ENCODE results near the gene ERVH48-1.
"Not testable (repeated sequence)": the region's sequence is repeated elsewhere in the genome, so short reads cannot be mapped to it uniquely, and the experiment has no call there.

The ERVH48-1 gene

DNA sequence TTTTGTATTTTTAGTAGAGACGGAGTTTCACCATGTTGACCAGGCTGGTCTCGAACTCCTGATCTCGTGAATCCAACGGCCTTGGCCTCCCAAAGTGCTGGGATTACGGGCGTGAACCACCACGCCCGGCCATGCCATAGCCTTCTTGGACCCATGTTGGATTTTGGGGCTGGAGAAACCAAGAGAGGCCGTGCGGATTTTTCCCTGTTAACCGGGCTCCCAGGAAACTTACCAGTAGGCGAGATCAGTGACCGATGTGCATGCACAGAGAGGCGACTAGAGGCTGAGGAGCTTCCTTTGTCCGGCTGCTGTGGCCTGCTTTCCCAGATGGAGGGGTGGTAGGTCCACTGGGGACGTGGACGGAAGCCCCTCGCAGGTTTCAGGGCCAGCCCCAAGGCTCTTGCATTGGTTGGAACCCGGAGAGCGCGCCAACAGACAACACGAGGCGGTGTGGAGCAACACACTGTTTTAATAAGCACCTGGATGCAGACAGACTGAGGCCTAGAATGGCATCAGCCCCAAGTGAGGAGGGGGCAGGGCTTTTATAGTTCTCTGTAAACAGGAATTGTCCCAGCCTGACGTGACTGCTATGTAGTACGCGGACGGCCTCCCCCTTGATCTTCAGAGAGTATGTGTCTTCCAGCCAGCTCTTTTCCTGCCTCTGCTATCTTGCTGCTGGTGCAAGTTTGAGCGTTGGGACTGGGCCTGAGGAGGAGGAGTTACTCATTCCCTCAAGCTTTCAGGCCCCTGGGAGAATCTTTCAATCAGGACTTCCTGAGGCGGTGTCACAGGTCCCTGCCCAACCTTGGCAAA lies at the start of gene ERVH48-1:
Gene ERVH48-1 (minus strand): TSS at position 517 of the 813 bp plus-strand sequence. CDS start 6,624 bp downstream, outside the sequence.
- no peak for DNase-seq (ENCODE audit: low read depth, low spot score)

DNA sequence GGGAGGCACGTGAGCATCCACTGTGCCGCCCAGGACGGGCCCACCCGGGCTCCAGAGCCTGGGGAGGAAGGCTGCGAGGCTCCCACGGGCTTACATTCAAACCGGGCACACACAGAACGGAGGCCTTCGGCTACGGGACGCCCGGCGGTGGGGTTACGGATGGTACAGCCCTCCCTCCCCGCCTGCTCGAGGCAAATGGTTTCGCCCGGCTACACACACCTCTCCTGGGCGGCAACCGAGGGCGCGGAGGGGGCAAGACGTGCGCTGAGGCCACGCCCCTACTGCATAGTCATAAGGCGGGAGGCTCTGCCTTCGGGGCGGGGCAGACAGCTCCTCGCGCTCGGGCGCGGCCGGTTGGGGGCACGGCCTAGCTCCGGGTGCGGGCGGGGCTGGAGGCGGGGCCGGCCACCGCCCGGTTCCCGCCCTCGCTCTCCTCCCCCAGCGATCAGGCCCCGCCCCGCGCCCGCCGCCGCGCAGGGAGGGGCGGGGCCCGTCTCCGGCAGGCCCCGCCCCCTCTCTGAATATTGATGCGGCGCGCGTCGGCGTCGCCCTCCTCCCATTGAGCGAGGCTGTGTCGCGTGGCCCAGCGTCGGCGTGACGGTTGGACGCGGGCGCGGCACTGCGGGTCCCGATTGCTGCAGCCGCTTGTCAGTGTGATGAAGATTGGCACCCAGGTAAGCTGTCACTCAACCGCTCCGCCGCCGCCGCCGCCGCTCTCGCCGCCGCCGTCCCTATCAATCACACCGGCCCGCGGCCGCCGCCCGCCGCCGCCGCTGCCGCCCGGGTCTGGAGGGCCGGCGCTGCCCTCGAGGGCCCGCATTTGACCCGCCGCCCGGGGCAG lies 48.8 kb upstream of the ERVH48-1 start, which contains the start of gene PKNOX1:
Gene PKNOX1 (plus strand): TSS at position 572 of the 841 bp plus-strand sequence. CDS start 29,820 bp downstream, outside the sequence.
- DNase-seq (ENCODE audit: low read depth, low spot score) = peak; percentile 95

DNA sequence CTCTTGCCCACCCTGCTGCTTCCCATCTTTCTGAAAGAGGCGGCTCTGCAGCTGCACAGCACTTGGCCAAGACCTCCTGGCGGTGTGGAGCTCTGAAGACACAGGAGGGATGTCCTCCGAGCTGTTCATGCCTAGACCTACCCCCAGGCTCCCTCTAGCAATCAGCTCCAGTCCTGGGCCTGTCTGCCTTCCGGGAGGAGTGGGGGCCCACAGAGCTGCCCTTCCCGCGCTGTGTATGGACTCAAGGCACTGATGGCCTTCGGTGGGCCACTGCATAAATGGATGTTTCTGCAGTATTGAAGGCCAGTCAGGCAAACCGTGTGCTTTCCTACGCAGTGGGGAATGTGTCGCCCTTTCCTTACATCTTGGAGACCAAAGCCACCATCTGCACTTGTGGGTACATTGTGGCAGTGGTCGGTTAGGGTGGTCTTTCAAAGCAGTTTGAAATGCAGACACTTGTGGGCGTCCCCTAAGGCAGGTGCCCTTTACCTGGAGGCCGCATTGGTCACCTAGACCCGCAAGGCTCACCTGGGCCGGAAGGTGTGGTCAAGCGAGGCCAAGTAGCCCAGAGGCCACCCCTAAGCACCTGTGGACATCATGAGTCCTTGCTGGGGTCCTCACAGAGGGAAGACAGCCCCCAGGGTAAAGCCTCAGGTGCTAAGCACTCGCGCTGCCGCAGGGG lies 48.0 kb upstream of the ERVH48-1 start:
- DNase-seq (ENCODE audit: low read depth, low spot score) = no peak

DNA sequence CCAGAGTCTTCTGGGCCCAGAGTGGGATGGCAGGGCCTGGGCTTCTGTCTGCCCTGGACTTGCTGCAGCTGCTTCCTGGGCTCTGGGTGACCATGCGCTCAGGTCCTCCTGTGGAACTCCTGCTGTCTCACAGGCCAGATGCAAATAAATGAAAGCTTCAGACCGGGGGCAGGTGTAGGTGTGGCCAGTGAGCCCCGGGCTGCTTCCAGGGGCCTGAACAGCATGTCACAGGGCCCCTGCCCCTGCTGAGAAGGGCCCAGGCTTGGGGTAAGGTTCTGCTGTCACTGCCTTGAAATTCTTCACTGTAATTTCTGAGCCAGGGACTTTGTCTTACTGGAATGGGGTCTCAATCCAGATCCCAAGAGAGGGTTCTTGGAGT lies 46.5 kb upstream of the ERVH48-1 start:
- DNase-seq (ENCODE audit: low read depth, low spot score) = no peak

DNA sequence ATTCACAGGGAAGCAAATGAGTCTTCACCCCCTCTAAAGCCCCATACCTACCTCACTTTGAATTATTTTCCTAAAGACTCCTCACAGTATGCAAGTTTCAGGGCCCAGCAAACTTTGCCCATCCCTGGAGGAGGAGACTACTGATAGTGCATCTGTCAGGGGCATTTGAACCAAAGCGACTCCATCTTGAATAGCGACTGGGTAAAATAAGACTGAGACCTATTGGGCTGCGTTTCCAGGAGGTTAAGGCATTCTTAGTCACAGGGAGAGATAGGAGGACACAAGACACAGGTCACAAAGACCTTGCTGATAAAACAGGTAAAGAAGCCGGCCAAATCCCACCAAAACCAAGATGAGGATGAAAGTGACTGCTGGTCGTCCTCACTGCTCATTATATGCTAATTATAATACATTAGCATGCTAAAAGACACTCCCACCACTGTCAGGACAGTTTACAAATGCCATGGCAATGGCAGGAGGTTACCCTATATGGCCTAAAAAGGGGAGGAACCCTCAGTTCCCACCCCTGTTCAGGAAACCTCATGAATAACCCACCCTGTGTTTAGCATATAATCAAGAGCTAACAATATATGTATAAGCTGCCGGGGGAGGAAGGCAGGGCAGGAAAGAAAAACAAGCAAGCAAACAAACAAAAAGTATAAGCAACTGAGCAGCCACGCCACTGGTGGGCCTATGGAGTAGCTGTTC lies 45.7 kb upstream of the ERVH48-1 start:
- no peak for DNase-seq (ENCODE audit: low read depth, low spot score)

DNA sequence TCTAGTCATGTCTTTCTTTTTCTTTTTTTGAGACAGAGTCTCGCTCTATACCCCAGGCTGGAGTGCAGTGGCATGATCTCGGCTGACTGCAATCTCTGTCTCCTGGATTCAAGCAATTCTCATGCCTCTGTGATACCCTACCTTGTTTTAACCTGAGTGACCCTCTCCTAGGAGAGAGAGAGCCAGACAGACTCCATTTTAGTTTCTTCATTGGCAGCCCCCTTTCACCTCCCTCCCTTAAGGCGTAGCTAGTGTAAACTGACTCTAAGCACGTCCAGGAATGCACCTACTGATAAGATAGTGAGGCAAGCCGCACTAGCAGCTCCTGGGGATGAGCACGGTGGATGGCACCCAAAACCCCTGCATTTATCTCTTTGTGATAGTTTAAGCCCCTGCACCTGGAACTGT lies 43.8 kb upstream of the ERVH48-1 start:
- DNase-seq (ENCODE audit: low read depth, low spot score) = no peak

DNA sequence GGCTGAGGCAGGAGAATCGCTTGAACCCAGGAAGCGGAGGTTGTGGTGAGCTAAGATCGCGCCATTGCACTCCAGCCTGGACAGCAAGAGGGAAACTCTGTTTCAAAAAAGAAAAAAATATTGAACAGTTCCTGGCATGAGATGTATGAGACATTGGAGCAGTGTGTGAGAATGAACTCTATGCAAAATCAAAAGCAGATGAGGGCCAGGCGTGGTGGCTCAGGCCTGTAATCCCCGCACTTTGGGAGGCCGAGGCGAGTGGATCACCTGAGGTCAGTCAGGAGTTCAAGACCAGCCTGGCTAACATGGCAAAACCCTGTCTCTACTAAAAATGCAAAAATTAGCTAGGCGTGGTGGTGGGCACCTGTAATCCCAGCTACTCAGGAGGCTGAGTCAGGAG lies 42.2 kb upstream of the ERVH48-1 start:
- DNase-seq (ENCODE audit: low read depth, low spot score) = not testable (repeated sequence)

DNA sequence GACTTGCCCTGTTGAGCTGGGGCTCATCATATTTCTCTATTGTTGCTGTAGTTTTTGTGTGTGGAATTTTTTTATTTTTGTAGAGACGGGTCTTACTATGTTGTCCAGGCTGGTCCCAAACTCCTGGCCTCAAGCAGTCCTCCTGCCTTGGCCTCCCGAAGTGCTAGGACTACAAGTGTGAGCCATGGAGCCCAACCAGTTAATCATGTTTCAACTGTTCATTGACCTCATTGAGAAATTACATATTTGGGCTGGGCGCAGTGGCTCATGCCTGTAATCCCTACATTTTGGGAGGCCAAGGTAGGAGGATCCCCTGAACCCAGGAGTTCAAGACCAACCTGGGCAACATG lies 39.8 kb upstream of the ERVH48-1 start:
- DNase-seq (ENCODE audit: low read depth, low spot score) = no peak

DNA sequence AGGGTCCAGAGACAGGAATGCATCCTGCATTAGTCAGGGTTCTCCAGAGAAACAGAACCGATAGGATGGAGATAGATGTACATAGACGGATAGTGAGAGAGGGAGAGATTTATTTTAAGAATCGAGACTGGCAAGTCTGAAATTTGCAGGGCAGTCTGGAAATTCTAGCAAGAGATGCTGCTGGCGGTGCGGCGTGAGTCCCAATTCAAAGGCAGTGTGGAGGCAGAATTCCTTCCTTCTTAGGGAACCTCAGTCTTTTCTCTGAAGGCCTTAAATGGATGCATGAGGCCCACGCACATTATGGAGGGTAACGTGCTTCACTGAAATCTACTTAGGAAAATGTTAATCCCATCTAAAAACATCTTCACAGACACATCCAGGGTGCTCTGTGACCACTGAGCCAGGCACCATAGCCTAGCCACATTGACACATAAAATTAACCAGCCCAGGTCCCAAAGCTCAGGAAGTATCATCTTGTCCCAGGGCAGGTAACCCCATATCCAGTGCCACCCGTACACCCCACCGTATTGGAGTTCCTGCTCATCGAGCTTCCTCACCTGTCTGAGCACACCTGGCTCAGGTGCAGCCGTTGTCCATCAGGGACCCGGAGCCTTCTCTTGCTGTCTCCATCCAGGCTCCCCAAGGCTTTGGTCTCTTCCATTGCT lies 39.2 kb upstream of the ERVH48-1 start:
- DNase-seq (ENCODE audit: low read depth, low spot score) = no peak

DNA sequence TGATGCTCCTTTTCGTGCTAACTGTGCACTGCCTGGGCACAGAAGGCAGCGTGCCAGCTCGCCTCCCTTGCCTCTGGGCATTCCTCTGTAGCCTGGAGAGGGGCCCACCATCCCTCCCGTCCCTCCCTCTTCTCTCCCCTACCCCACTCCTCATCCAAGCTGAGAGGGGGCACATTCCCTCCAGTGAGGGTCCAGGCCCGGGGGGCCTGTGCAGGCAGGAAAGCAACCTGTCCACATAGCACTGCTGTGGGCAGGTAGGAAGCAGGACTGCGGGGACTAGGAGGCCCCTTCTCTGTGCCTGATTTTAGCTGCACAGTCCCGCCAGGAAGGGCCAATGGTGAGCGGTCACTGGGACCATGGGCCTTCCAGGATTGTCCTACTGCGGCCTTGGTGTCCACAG lies 38.7 kb upstream of the ERVH48-1 start:
- DNase-seq (ENCODE audit: low read depth, low spot score) = no peak

DNA sequence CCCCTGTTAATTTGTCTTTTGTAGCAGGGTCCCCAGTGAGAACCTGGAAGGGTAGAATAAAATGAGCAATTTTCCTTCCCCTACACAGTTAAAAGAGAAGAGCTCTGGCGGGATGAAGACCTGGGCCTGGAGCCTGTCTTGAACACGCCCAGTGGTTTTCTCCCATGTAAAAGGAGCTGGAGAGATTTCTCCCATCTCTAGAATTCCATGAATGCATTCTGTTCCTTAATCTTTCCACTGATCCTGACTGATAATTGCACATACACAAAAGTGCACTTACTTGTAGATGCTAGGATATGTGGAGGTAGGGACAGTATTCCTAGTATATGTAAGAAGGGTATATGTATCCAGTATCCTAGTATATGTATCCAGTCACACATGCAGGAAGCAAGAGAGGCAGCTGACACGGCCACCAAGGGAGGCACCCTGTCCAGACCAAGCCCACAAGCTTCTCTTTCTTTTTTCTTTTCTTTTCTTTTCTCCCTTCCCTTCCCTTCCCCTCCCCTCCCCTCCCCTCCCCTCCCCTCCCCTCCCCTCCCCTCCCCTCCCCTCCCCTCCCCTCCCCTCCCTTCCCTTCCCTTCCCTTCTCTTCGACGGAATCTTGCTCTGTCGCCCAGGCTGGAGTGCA lies 37.1 kb upstream of the ERVH48-1 start:
- no peak for DNase-seq (ENCODE audit: low read depth, low spot score)

DNA sequence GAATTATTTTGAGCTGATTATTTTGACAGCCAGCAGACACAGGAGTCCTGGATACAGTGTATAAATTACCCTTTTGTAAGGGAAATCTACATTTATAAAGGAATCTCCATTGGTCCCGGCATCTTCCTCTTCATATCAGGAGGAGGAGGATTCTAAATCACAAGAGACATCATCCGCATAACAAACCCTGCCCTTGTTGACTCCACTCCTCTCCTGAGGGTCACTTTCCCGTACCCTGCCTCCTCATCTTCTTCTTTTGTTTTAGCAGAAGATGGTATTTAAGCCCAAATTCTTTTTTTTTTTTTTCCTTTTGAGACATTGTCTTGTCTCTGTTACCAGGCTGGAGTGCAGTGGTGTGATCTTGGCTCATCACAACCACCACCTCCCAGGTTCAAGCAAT lies 34.3 kb upstream of the ERVH48-1 start:
- DNase-seq (ENCODE audit: low read depth, low spot score) = no peak

DNA sequence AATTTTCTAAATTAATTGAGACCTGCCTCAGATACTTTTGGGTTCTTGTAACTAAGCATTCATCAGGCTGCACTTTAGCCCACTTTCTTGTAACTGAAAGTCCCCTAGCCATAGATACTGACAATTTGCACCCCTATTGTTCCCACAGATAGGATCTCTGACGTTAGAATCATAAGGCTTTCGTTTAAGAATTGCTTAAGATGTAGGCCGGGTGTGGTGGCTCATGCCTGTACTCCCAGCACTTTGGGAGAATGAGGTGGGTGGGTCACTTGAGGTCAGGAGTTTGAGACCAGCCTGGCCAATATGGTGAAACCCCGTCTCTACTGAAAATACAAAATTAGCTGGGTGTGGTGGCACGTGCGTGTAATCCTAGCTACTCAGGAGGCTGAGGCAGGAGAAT lies 32.7 kb upstream of the ERVH48-1 start:
- not testable (repeated sequence) for DNase-seq (ENCODE audit: low read depth, low spot score)

DNA sequence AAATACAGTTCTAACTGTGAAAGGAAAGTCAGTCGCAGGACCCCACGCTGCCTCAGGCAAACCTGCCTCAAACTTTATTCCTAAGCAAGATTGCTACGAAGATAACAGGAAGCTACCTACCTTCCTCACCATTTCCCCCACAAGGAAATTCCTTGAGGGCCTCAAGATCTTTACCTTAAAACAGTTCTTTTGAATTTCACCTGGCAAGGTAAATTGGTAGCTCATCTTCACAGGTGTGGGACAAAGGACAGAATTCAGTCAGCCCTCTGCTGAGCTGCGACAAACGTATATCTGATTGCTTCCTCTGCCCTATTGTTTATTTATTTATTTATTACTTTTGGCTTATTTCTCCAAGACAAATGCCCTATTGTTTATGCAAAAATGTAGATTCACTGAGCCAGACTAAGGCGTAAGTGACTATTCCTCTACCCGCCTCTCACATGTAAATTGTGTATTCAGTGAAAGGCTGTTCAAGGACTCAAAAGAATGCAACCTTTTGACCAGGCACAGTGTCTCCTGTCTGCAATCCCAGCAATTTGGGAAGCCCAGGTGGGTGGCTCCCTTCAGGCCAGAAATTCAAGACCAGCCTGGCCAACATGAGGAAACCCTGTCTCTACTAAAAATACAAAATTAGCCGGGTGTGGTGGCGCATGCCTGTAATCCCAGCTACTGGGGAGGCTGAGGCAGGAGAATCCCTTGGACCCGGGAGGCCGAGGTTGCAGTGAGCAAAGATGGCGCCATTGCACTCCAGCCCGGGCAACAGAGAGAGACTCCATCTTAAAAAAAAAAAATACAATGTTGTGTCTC lies 31.6 kb upstream of the ERVH48-1 start:
- DNase-seq (ENCODE audit: low read depth, low spot score) = no peak

DNA sequence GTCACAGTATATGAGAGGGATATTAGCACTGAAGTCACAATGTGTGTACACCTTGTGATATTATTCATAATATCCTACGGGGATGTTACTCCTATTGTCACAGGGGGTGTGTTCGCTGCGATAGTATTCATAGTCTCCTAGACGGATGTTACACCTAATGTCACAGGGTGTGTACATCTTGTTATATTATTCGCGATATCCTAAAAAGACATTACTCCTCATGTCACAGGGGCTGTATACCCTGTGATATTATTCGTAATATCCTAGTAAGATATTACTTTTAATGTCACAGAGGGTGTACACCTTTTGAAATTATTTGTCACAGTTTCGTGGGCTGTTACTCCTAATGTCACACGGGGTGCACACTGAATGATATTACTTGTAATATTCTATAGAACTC lies 25.8 kb upstream of the ERVH48-1 start:
- DNase-seq (ENCODE audit: low read depth, low spot score) = not testable (repeated sequence)

DNA sequence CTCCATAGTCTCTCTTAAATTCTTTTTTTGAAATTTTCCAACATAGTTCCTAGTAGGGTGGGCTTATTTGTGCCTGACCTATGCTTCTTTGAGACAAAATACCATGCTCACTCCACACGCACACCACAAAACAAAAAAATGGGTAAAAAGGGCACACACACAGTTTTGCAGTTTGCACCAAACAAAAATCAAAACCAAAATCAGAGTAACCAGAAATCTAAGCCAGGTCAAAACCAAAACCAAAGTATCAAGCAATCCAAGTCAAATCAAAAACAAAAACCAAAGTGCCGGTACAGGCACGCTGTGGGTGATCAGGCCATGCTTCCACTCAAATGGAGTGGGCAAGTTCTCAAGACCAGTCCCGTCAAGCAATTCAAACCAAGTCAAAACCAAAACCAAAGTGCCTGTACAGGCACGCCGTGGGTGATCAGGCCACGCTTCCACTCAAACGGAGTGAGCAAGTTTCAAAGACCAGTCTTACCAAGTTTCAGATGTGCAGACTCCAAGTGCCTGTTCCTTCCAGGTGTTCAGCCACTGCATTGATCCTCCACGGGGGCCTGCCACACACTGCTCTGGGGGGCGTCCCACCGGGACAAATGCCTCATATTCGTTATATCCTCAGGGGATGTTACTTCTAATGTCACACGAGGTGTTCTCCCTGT lies 23.8 kb upstream of the ERVH48-1 start:
- not testable (repeated sequence) for DNase-seq (ENCODE audit: low read depth, low spot score)

DNA sequence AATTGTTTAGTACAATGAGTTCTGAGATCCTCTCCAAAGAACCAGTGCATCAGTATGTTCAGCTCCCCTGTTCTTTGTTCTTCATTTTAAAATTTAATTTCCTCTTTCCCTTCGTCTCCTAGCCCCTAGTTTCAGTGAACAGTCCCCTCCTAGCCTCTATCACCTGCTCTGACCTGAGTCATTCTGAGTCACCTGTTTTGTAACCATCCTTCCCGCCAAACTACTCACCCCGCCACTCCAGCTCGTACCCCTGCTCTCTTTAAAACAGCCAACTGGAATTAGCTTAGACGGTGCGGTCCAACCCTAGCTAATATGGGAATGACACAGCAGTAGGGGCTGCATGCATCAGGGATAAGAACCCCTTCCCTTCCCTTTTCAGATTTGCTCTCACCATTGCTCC lies 16.8 kb upstream of the ERVH48-1 start:
- DNase-seq (ENCODE audit: low read depth, low spot score) = no peak

DNA sequence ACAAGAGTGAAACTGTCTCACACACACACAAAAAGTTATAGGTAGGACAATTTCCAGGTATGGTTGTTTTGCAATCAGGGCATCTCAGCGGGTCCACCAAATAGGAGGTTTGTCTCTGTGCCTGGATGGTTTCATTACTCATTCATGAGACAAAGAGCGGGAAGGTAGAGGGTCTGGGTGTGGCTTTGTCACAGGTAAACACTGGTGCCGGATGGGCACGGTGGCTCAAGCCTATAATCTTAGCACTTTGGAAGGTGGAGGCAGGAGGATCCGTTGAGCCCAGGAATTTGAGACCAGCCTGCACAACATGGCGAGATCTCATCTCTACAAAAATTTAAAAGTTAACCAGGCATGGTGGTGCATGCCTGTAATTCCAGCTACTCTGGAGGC lies 16.3 kb upstream of the ERVH48-1 start:
- no peak for DNase-seq (ENCODE audit: low read depth, low spot score)
